ENCODE results near the gene TLX2.

Gene TLX2

DNA sequence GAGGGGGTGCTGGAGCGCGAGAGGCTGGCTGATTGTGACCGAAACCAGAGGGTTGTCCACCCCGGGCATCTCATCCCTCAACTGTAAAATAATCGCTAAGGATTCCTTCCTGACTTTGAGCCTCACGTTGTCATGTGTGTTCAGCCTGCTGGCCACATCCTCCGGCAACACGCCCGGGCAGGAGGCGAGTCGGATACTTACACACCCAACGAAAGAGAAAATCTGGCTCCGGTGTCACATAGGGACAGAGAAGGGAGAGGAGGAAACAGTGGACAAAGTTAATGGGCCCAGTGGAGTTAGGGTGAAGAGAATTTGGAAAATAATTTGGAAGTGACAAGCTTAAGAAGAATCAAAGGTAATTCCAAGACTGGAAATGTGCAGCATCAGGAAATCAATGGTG lies 2.4 kb downstream of the TLX2 start:
- Histone ChIP-seq H3K9me3 (ENCODE audit: control insufficient read depth, insufficient read depth, low read depth, low read length) (no peaks in the 10 kb centered on the region), H3K4me3 (ENCODE audit: low read depth, low read length) (no peak overlapping the region), H3K27ac (ENCODE audit: extremely low read depth, low read depth, low read length) (no peak overlapping the region), H3K36me3 (ENCODE audit: control insufficient read depth in 2 of 2, insufficient read depth in 1 of 2, low read length in 2 of 2) (no peaks in the 10 kb centered on the region), H3K4me1 (ENCODE audit: control insufficient read depth, insufficient read depth, low read length) (no peaks in the 10 kb centered on the region)
- ChIA-PET POLR2A (no interaction called here), CTCF (no interaction called here)
- TF ChIP-seq KLF16 (tag by site-specific recombination; IDR thresholded peaks at IDR 0.05) (no peak), SETDB1 (IDR thresholded peaks at IDR 0.05; ENCODE audit: insufficient read length, low read length) (no peak), ZNF16 (tag by site-specific recombination; IDR thresholded peaks at IDR 0.05; ENCODE audit: low read depth) (no peak), ZNF114 (tag by site-specific recombination; IDR thresholded peaks at IDR 0.05) (no peak), KLF1 (tag by site-specific recombination; IDR thresholded peaks at IDR 0.05) (no peak), ZNF302 (tag by site-specific recombination; IDR thresholded peaks at IDR 0.05; ENCODE audit: low read depth) (no peak), ZNF10 (tag by site-specific recombination; IDR thresholded peaks at IDR 0.05) (no peak), ZNF175 (tag by site-specific recombination; IDR thresholded peaks at IDR 0.05) (no peak), ZNF585B (tag by site-specific recombination; IDR thresholded peaks at IDR 0.05) (no peak), ZNF776 (tag by site-specific recombination; IDR thresholded peaks at IDR 0.05; ENCODE audit: borderline replicate concordance) (no peak), ZNF529 (tag by site-specific recombination; IDR thresholded peaks at IDR 0.05; ENCODE audit: insufficient replicate concordance) (no peak), OSR2 (tag by site-specific recombination; IDR thresholded peaks at IDR 0.05) (no peak), GFI1B (tag by site-specific recombination; IDR thresholded peaks at IDR 0.05) (no peak), ZNF138 (tag by site-specific recombination; IDR thresholded peaks at IDR 0.05; ENCODE audit: borderline replicate concordance) (no peak), ZNF658 (tag by site-specific recombination; IDR thresholded peaks at IDR 0.05) (no peak), ZNF394 (tag by site-specific recombination; IDR thresholded peaks at IDR 0.05; ENCODE audit: borderline replicate concordance) (no peak)
- TF ChIP-seq, protein P1, sequence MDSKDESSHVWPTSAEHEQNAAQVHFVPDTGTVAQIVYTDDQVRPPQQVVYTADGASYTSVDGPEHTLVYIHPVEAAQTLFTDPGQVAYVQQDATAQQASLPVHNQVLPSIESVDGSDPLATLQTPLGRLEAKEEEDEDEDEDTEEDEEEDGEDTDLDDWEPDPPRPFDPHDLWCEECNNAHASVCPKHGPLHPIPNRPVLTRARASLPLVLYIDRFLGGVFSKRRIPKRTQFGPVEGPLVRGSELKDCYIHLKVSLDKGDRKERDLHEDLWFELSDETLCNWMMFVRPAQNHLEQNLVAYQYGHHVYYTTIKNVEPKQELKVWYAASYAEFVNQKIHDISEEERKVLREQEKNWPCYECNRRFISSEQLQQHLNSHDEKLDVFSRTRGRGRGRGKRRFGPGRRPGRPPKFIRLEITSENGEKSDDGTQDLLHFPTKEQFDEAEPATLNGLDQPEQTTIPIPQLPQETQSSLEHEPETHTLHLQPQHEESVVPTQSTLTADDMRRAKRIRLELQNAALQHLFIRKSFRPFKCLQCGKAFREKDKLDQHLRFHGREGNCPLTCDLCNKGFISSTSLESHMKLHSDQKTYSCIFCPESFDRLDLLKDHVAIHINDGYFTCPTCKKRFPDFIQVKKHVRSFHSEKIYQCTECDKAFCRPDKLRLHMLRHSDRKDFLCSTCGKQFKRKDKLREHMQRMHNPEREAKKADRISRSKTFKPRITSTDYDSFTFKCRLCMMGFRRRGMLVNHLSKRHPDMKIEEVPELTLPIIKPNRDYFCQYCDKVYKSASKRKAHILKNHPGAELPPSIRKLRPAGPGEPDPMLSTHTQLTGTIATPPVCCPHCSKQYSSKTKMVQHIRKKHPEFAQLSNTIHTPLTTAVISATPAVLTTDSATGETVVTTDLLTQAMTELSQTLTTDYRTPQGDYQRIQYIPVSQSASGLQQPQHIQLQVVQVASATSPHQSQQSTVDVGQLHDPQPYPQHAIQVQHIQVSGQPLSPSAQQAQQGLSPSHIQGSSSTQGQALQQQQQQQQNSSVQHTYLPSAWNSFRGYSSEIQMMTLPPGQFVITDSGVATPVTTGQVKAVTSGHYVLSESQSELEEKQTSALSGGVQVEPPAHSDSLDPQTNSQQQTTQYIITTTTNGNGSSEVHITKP (tag by site-specific recombination; IDR thresholded peaks at IDR 0.05) = no peak

DNA sequence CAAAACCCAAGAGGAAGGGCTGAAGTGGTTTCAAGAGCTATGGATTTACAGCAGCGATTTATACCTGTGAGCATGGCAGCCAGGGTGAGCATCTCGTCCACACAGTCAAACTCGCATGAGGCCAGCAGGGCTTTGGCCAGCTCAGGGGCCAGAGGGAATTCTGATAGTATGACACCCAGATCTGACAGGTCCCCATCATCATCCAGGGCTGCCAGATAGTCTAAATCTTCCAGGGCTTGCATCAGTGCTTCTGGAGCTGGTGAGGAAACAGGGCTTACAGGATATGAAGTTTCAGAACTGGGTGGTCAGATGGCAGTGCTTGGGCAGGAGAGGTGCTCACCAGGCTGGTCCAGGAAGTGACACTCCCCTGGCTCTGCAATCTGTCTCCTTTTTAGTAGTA lies 8.3 kb downstream of the TLX2 start:
- Histone ChIP-seq H3K9me3 (ENCODE audit: control insufficient read depth, insufficient read depth, low read depth, low read length) (no peaks in the 10 kb centered on the region), H3K27ac (ENCODE audit: extremely low read depth, low read depth, low read length) (no peak overlapping the region), H3K4me3 (ENCODE audit: low read depth, low read length) (no peak overlapping the region), H3K4me1 (ENCODE audit: control insufficient read depth, insufficient read depth, low read length) (no peaks in the 10 kb centered on the region), H3K36me3 (ENCODE audit: control insufficient read depth in 2 of 2, insufficient read depth in 1 of 2, low read length in 2 of 2) (peaks cover 6 to 26% of the 10 kb centered on the region in 2 experiments; a peak in 1 of 3 replicates)
- ChIA-PET POLR2A (interaction anchor here (1.3 to 1.5 kb wide), 2 partner anchors 13 to 40 kb away, joined by 3 read pairs; partner anchors contain the start of genes CCDC142 and TTC31), CTCF (interaction anchor here (0.9 kb wide), 1 partner anchor 39 kb away, joined by 3 read pairs; the partner anchor contains the start of genes CCDC142 and TTC31)
- TF ChIP-seq, protein P2, sequence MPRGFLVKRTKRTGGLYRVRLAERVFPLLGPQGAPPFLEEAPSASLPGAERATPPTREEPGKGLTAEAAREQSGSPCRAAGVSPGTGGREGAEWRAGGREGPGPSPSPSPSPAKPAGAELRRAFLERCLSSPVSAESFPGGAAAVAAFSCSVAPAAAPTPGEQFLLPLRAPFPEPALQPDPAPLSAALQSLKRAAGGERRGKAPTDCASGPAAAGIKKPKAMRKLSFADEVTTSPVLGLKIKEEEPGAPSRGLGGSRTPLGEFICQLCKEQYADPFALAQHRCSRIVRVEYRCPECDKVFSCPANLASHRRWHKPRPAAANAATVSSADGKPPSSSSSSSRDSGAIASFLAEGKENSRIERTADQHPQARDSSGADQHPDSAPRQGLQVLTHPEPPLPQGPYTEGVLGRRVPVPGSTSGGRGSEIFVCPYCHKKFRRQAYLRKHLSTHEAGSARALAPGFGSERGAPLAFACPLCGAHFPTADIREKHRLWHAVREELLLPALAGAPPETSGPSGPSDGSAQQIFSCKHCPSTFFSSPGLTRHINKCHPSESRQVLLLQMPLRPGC (tag by site-specific recombination; IDR thresholded peaks at IDR 0.05) = no peak
- no peak for TF ChIP-seq OSR2 (tag by site-specific recombination; IDR thresholded peaks at IDR 0.05)
- TF ChIP-seq, protein P3, sequence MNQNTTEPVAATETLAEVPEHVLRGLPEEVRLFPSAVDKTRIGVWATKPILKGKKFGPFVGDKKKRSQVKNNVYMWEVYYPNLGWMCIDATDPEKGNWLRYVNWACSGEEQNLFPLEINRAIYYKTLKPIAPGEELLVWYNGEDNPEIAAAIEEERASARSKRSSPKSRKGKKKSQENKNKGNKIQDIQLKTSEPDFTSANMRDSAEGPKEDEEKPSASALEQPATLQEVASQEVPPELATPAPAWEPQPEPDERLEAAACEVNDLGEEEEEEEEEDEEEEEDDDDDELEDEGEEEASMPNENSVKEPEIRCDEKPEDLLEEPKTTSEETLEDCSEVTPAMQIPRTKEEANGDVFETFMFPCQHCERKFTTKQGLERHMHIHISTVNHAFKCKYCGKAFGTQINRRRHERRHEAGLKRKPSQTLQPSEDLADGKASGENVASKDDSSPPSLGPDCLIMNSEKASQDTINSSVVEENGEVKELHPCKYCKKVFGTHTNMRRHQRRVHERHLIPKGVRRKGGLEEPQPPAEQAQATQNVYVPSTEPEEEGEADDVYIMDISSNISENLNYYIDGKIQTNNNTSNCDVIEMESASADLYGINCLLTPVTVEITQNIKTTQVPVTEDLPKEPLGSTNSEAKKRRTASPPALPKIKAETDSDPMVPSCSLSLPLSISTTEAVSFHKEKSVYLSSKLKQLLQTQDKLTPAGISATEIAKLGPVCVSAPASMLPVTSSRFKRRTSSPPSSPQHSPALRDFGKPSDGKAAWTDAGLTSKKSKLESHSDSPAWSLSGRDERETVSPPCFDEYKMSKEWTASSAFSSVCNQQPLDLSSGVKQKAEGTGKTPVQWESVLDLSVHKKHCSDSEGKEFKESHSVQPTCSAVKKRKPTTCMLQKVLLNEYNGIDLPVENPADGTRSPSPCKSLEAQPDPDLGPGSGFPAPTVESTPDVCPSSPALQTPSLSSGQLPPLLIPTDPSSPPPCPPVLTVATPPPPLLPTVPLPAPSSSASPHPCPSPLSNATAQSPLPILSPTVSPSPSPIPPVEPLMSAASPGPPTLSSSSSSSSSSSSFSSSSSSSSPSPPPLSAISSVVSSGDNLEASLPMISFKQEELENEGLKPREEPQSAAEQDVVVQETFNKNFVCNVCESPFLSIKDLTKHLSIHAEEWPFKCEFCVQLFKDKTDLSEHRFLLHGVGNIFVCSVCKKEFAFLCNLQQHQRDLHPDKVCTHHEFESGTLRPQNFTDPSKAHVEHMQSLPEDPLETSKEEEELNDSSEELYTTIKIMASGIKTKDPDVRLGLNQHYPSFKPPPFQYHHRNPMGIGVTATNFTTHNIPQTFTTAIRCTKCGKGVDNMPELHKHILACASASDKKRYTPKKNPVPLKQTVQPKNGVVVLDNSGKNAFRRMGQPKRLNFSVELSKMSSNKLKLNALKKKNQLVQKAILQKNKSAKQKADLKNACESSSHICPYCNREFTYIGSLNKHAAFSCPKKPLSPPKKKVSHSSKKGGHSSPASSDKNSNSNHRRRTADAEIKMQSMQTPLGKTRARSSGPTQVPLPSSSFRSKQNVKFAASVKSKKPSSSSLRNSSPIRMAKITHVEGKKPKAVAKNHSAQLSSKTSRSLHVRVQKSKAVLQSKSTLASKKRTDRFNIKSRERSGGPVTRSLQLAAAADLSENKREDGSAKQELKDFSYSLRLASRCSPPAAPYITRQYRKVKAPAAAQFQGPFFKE (tag by site-specific recombination; IDR thresholded peaks at IDR 0.05; ENCODE audit: borderline replicate concordance) = no peak
- no peak for TF ChIP-seq GFI1B (tag by site-specific recombination; IDR thresholded peaks at IDR 0.05)
- TF ChIP-seq, protein P4, sequence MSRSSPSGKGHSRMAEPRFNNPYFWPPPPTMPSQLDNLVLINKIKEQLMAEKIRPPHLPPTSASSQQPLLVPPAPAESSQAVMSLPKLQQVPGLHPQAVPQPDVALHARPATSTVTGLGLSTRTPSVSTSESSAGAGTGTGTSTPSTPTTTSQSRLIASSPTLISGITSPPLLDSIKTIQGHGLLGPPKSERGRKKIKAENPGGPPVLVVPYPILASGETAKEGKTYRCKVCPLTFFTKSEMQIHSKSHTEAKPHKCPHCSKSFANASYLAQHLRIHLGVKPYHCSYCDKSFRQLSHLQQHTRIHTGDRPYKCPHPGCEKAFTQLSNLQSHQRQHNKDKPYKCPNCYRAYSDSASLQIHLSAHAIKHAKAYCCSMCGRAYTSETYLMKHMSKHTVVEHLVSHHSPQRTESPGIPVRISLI (tag by site-specific recombination; IDR thresholded peaks at IDR 0.05) = no peak
- TF ChIP-seq ZNF391 (tag by site-specific recombination; IDR thresholded peaks at IDR 0.05; ENCODE audit: borderline replicate concordance, low read depth) = no peak
- no peak for TF ChIP-seq ZBTB21 (tag by site-specific recombination; IDR thresholded peaks at IDR 0.05)
- TF ChIP-seq ZNF394 (tag by site-specific recombination; IDR thresholded peaks at IDR 0.05; ENCODE audit: borderline replicate concordance) = no peak

Data from HEK293 (cell line).